BLaER1 (cell line): ENCODE results near the gene LRRC32.
A peak's percentile ranks its signal among the peaks of the same experiment; 100 is the strongest.

ENCODE experiments used
- H3K27ac ChIP-seq: shearing (Covaris generic); formaldehyde crosslinking; 2 replicates; pipeline ENCODE4 v1.8.1; 2022
- H3K27me3 ChIP-seq: shearing (Covaris generic); formaldehyde crosslinking; 2 replicates; pipeline ENCODE4 v1.8.1; 2022
- H3K36me3 ChIP-seq: shearing (Covaris generic); formaldehyde crosslinking; 2 replicates; pipeline ENCODE4 v1.8.1; 2022
- H3K4me1 ChIP-seq: shearing (Covaris generic); formaldehyde crosslinking; 2 replicates; pipeline ENCODE4 v1.8.1; 2022
- H3K4me2 ChIP-seq: shearing (Covaris generic); formaldehyde crosslinking; 2 replicates; pipeline ENCODE4 v1.8.1; 2022
- H3K4me3 ChIP-seq: shearing (Covaris generic); formaldehyde crosslinking; 2 replicates; pipeline ENCODE4 v1.8.1; 2022
- H3K9ac ChIP-seq: shearing (Covaris generic); formaldehyde crosslinking; 2 replicates; pipeline ENCODE4 v1.8.1; 2022
- H3K9me3 ChIP-seq: shearing (Covaris generic); formaldehyde crosslinking; 2 replicates; pipeline ENCODE4 v1.8.1; 2022
- H4K20me1 ChIP-seq: shearing (Covaris generic); formaldehyde crosslinking; 2 replicates; pipeline ENCODE4 v1.8.1; 2022
- Cebpa-rat ChIP-seq: shearing (Covaris generic); IDR thresholded peaks from 2 replicates; pipeline ENCODE4 v1.8.1; 2022

Gene LRRC32

DNA sequence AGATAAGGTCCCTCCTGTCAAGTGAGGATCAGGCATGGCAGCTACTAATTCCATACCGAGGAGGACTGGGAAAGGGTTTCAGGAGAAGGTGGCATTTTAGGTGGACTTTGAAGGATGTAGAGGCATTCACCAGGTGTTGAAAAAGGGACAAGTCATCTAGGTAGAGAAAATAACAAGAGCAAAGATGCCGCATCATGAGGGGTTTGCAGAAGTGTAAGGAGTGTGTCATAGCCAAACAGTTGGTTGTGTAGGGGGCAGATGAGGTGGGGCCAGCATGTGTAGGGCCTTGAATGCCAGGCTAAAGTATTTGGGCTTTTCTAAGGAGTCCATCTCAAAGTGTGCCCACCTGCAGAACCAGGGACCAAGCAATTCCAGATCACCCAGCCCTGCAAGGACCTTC, 11.6 kb upstream of the LRRC32 start:
- Histone ChIP-seq H3K9ac (no peak overlapping the region), H3K27ac (no peak overlapping the region), H3K9me3 (no peaks in the 10 kb centered on the region), H3K4me1 (peaks cover 42% of the 10 kb centered on the region), H4K20me1 (peaks cover 29% of the 10 kb centered on the region; the same call in 1 of the 2 replicates), H3K4me2 (no peak overlapping the region), H3K36me3 (no peaks in the 10 kb centered on the region), H3K27me3 (peaks cover 19% of the 10 kb centered on the region), H3K4me3 (no peak overlapping the region)
- TF ChIP-seq Cebpa-rat: no peak

DNA sequence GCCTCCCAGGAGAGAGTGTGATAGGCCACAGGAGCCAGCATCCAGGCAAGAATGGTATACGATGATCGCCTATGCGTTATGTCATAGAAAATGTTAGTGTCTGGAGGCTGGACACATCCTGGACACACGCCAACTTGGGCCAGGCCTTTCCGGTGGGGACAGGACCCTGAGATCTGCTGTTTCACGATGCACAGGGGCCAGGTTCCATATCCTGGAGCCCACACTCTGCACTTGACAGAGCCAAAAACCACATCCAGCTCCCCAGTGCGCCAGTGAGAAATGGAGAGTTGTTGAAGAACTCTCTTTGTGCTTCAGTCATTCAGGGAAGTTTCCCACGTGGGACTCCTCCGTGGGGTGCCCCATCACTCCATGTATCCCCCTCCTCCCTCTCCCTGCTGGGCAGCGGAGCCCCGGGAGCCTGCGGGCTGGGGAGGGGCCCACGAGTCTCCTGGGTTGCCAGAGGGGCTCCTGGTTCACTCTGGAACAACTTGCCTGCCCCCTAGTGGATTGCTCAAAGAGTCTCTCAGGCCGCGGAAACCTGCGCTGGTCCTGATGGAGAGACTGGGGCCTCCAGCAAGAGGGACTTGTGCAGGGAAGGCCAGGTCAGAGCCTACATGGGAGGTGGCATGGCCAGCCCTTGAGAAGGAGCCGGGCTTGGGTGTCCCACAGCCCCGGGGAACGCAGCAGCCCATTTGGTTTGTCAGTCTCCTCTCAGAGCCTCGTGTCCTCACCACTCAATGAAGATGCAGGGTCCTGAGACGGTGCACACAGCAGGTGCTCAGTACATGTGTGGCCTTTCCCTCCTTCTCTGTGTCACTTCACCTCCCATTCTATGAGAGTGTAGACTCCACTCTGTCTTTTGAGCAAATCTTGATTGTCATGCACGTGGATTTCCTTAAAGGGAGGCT, 10.2 kb upstream of the LRRC32 start:
- H4K20me1 ChIP-seq: peaks cover 43% of the 10 kb centered on the region
- no peak overlapping the region for H3K9ac ChIP-seq
- peaks cover 33% of the 10 kb centered on the region for H3K27me3 ChIP-seq
- peaks cover 42% of the 10 kb centered on the region for H3K4me1 ChIP-seq
- H3K9me3 ChIP-seq: no peaks in the 10 kb centered on the region
- no peak overlapping the region for H3K27ac ChIP-seq
- no peak overlapping the region for H3K4me3 ChIP-seq
- H3K4me2 ChIP-seq: peak overlapping the region; percentile 33; the same call in 1 of the 2 replicates
- no peak for TF ChIP-seq Cebpa-rat
- no peaks in the 10 kb centered on the region for H3K36me3 ChIP-seq

DNA sequence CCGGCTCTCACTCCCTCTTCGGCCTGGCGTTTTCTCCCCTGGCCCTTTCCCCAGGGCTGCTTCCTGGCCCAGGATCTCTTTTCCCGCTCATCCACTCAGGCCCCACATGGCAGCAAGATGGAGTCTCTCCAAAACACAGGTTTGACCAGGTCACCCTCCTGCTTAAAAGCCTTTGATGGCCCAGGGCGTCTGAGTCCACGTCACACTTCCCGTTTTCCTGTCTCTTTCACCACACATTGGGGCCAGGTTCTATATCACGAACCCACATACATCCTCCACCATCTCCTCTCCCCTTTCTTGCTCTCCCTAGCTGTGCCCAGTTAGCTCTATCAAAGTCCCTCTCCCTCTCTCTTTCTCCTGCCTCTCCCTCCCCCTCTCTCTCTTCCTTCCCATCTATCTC, 7.8 kb upstream of the LRRC32 start:
- TF ChIP-seq Cebpa-rat: no peak
- H3K4me2 ChIP-seq: peak overlapping the region; percentile 95; the same call in 1 of the 2 replicates
- H3K4me3 ChIP-seq: no peak overlapping the region
- H3K9me3 ChIP-seq: no peaks in the 10 kb centered on the region
- peaks cover 41% of the 10 kb centered on the region for H3K27me3 ChIP-seq
- H3K36me3 ChIP-seq: no peaks in the 10 kb centered on the region
- no peak overlapping the region for H3K9ac ChIP-seq
- peaks cover 67% of the 10 kb centered on the region for H4K20me1 ChIP-seq
- H3K4me1 ChIP-seq: peaks cover 59% of the 10 kb centered on the region
- no peak overlapping the region for H3K27ac ChIP-seq

DNA sequence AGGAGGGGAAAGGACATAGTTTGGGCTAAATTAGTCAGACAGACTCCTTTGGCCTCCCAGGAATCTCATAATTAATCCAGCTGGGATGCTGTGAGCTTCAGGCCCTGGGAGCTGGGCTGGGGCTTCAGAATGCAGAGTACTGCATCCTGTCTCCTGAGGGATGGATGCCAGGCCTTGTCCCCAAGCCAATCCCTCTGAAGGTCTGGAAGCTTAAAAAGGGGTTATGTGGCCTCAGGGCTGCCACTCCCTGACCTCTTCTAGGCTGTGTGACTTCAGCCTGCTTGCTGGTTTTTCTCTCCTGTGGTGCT, 6.9 kb upstream of the LRRC32 start:
- Histone ChIP-seq H3K36me3 (no peaks in the 10 kb centered on the region), H3K4me2 (peak overlapping the region; percentile 95; the same call in 1 of the 2 replicates), H4K20me1 (peaks cover 76% of the 10 kb centered on the region), H3K9me3 (no peaks in the 10 kb centered on the region), H3K4me1 (peaks cover 60% of the 10 kb centered on the region), H3K4me3 (no peak overlapping the region), H3K27me3 (peaks cover 41% of the 10 kb centered on the region), H3K27ac (no peak overlapping the region), H3K9ac (no peak overlapping the region)
- TF ChIP-seq Cebpa-rat: no peak

DNA sequence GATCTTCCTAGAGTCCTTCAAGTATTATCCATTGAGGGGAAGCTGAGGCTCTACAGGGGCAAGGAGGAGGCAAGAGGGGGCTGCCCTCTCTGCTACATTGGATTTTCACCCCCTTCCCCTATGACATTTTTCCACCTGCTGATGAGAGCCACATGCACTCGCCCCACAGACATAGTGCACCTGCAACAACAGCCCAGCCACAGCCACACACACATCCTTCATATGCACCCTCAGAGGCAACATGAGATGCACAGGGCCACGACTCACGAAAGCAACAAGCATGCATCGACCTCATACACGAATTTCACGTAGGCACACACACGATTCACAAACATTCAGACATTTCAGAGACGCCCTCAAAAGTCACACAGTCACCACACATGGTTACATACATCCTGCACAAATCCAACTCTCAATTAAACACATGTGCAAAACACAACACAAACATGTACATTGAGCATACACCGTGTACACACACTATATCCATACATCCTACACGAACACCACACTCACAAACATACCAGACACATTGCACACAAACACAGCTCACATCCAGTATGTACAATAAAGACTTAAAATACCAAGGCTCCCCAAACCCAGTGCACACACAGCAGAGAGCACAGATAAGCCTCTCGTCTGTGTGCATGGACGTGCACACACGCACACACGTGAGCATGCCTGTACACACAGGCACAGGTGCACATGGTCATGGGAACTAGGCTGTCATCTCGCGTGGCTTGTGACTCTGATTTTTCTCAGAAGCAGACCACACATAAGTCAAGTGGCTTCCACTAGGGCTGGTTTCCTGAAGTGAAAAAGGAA, 6.3 kb upstream of the LRRC32 start:
- Histone ChIP-seq H3K4me3 (no peak overlapping the region), H3K4me1 (peaks cover 66% of the 10 kb centered on the region), H3K4me2 (peak overlapping the region; percentile 95), H3K36me3 (no peaks in the 10 kb centered on the region), H3K9ac (no peak overlapping the region), H4K20me1 (peaks cover 82% of the 10 kb centered on the region), H3K27ac (no peak overlapping the region), H3K27me3 (peaks cover 41% of the 10 kb centered on the region), H3K9me3 (no peaks in the 10 kb centered on the region)
- TF ChIP-seq Cebpa-rat: no peak

DNA sequence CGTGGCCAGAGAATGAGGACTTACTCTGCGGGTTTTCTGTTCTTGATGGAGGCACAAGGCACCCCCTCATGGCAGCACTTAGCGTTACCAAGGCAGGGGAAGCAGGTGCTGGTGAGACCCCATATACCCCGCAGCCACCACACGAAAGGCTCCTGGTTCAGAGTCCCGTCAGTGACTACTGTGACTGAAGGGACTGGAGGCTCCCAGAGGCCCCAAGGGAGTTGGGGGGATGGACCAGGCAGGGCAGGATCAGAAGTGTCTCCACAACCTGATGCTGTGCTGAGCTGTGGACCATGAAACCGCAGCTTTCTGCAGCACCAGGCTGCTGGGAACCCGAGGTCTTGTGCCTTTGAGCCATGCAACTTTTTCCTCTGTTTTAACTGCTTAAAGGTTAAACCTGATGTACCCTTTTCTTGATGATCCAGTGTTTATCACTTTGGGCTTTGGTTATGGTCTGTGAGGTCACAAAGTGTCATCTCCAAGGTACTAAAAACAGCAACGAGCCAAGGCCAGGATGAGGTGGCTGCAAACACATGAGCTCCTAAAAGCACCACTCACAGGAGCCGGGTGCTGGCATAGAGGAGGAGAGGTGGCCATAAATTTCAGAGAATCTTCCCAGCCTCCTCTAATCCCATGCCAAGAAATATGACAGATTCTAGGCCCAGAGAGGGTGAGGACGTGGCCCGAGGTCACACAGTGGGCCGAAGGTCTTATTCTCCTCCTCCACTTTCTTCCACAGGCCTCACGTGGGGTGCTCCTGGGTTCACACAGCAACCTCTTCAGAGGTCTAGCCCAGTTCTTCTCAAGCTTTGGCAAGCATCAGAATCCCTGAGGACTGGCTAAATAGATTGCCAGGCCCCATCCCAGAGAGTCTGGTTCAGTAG, 4.2 kb upstream of the LRRC32 start:
- Histone ChIP-seq H3K4me2 (peak overlapping the region; percentile 95), H3K27ac (no peak overlapping the region), H3K36me3 (no peaks in the 10 kb centered on the region), H4K20me1 (peaks cover 84% of the 10 kb centered on the region), H3K4me1 (peaks cover 81% of the 10 kb centered on the region), H3K9ac (no peak overlapping the region), H3K4me3 (0 out of 2 replicates have a peak overlapping the region, but pooled peaks have one; percentile 22), H3K9me3 (no peaks in the 10 kb centered on the region), H3K27me3 (peaks cover 56% of the 10 kb centered on the region)
- no peak for TF ChIP-seq Cebpa-rat

DNA sequence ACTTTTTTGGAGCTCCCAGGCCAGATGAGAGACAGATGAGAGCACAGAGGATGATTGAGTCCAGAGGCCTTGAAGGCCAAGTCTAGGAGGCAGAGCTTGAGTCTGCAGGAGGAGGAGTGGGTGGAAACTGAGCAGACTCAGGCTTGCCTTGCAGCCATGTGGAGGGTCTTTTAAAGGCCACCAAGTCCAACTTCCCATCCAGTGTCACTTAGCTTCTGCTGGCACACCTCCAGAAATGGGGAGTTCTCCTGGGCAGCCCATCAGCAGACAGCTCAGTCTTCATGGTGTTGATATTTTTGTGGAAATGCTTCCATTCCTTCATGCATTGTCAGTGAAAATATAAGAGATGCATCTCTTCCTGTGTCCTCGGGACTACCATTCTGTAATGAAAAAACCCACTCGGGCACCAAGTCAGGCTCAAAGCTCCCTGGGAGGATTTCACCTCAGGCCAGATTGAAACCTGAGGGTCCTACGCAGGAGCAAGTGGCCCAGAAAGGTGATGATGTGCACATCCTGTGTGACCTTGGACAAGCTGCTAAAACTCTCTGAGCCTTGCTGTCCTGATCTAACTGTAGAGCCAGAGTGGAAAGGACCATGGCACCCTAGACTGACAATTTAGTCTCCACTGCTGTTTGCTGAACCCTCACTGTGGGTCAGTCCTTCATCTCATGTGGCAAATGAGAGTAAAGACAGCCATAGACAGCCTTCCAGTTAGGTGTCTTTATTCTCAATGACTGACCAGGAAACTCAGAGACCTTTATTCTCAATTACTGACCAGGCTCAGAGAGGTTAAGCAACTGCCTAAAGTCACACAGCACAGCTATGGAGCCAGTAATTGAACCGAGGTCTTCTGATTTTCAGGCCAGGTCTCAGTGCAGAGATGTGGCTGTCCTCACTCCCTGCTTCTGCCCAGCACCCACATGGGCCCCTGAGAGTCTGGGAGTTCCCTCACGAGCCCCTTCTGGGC, 2.9 kb upstream of the LRRC32 start:
- Histone ChIP-seq H3K9ac (no peak overlapping the region), H3K27me3 (peaks cover 63% of the 10 kb centered on the region), H3K4me3 (0 out of 2 replicates have a peak overlapping the region, but pooled peaks have one; percentile 22), H4K20me1 (peaks cover 76% of the 10 kb centered on the region), H3K9me3 (no peaks in the 10 kb centered on the region), H3K4me1 (peaks cover 94% of the 10 kb centered on the region), H3K27ac (no peak overlapping the region), H3K4me2 (peak overlapping the region; percentile 95), H3K36me3 (no peaks in the 10 kb centered on the region)
- no peak for TF ChIP-seq Cebpa-rat

DNA sequence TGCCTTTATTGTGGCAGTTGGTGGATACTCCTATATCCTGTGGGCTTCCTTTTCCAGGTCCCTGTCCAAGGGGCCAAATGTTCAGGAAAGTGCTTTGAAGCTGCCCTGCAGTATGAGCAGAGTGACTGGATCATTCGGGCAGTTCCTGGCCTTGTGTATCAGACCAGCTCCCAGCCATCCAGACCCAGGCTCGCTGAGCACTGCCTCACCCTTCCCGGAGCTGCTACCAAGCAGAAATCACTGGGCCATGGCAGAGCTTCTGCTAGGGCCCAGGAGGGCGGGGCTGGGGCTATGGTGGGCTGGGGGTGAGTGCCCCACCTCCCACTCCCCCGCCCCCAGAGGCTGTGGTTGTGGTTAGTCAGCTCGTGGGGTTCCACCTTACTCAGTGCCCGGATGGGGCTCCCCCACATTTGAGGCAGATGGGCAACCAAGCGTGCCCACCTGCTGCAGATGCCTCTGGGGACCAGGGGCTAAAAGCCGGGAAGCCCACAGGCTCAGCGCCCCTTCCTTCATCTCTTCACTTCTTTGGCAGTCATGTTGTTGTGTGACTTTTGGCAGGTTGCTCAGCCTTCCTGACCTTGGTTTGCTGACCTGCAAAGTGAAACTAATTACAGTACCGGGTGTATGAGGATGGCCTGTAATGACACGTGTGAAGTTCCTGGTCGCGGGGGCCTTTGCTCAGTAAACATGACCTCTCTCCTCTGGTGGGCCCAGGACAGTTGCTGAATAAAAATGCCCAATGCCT, 2.1 kb upstream of the LRRC32 start:
- Histone ChIP-seq H4K20me1 (peaks cover 68% of the 10 kb centered on the region), H3K4me1 (peaks cover 99% of the 10 kb centered on the region), H3K9me3 (no peaks in the 10 kb centered on the region), H3K27ac (peak overlapping the region; percentile 47; the same call in 1 of the 2 replicates), H3K9ac (no peak overlapping the region), H3K4me3 (peak overlapping the region; percentile 44), H3K36me3 (no peaks in the 10 kb centered on the region), H3K4me2 (peak overlapping the region; percentile 95), H3K27me3 (peaks cover 63% of the 10 kb centered on the region)
- no peak for TF ChIP-seq Cebpa-rat
